Activated CD4-positive, alpha-beta T cell treated with anti-CD3 and anti-CD28 coated beads for 36 hours (primary cell): ENCODE data around the gene NELL1. TPM values are rescaled to one million over a fixed set of nuclear protein-coding genes. Genes with fewer than 3 reads are reported as not detected.
A peak's percentile ranks its signal among the peaks of the same experiment; 100 is the strongest.
"Not testable (repeated sequence)": the region's sequence is repeated elsewhere in the genome, so short reads cannot be mapped to it uniquely, and the experiment has no call there.

Source experiments
- ATAC-seq: fragments of 200-7000 bp; cut with Tn5 transposase; one replicate; pipeline ENCODE4 v1.10.0; 2021; ENCODE audit warnings: mild to moderate bottlenecking, moderate library complexity
- CTCF ChIA-PET: fragments of 350-600 bp; sonication (Branson Sonifier 250); formaldehyde crosslinking; loops from one replicate; lab custom pipeline; 2021; ENCODE audit warnings: antibody characterized with exemption; lab: Charles Lee
- POLR2A ChIA-PET: fragments of 350-600 bp; sonication (Branson Sonifier 250); formaldehyde crosslinking; loops from one replicate; lab custom pipeline; 2021; ENCODE audit warnings: antibody characterized with exemption, inconsistent platforms; lab: Charles Lee
- DNase-seq: peaks from one replicate; pipeline ENCODE4 v3.0.0-alpha.2; 2020
- H3K27ac Mint-ChIP-seq: one replicate; pipeline ENCODE4 v1.8.0; 2021; ENCODE audit warnings: mixed read lengths
- H3K27me3 Mint-ChIP-seq: one replicate; pipeline ENCODE4 v1.8.0; 2021; ENCODE audit warnings: mixed read lengths
- H3K36me3 Mint-ChIP-seq: one replicate; pipeline ENCODE4 v1.8.0; 2021; ENCODE audit warnings: low read depth, mixed read lengths
- H3K4me1 Mint-ChIP-seq: one replicate; pipeline ENCODE4 v1.8.0; 2021; ENCODE audit warnings: mixed read lengths
- H3K4me3 Mint-ChIP-seq: one replicate; pipeline ENCODE4 v1.8.0; 2021; ENCODE audit warnings: mild to moderate bottlenecking, moderate library complexity, mixed read lengths
- H3K9me3 Mint-ChIP-seq: one replicate; pipeline ENCODE4 v1.8.0; 2021; ENCODE audit warnings: low read depth, mixed read lengths
- intact Hi-C, 2 experiments: fragments of 100-400 bp; cut with DNase I in 1 of 2; cut with micrococcal nuclease in 1 of 2; formaldehyde crosslinking; loops; one replicate each; pipeline versions ENCODE4 v1.14.2 to v1.15.1; 2022 to 2024; cut with DNase I, micrococcal nuclease
- total RNA-seq, 2 experiments: library from RNA; stranded (reverse); gene quantifications; one replicate each; pipeline ENCODE4 v1.2.3, GENCODE V29; 2021

Gene NELL1
- total RNA-seq, 2 experiments from 2014 or later, result not detected

- DNase-seq (no peak), ATAC-seq (no peak)
- no peaks in the 10 kb centered on the region for H3K27me3 Mint-ChIP-seq
- H3K27ac Mint-ChIP-seq, result no peak overlapping the region
- H3K4me3 Mint-ChIP-seq, result no peak overlapping the region
- no peaks in the 10 kb centered on the region for H3K36me3 Mint-ChIP-seq
- no peaks in the 10 kb centered on the region for H3K4me1 Mint-ChIP-seq
- ChIA-PET CTCF (no interaction called here), POLR2A (no interaction called here)
- peaks cover 4% of the 10 kb centered on the region for H3K9me3 Mint-ChIP-seq
- intact Hi-C loops, result no loop called here
Measured at GRCh38 chr11:20840341-20840740, 171.0 kb downstream of the NELL1 start.

DNA sequence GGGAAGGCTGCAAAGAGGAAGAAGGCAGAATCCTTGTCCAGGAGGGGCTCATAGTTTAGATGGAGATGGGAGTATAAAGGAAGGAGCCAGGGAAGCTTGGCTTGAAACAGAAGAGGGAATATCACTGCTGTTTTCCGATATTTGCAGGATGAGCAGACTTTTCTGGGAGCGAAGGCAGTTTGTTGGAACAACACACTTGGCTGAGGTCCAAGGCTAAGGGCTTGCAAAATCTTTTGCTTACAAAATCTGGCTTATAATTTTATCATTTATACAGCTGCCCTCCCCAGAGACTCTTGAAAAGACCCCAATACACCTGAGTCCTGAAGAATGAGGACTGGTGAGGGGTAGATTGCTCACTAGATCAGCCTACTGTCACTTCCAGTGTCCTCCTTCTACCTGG, 174.8 kb downstream of the NELL1 start:
- Mint-ChIP-seq H3K9me3 (peaks cover 3% of the 10 kb centered on the region), H3K4me1 (no peaks in the 10 kb centered on the region), H3K27ac (no peak overlapping the region), H3K4me3 (no peak overlapping the region), H3K27me3 (no peaks in the 10 kb centered on the region), H3K36me3 (no peaks in the 10 kb centered on the region)
- POLR2A ChIA-PET, result no interaction called here
- CTCF ChIA-PET, result no interaction called here
- ATAC-seq (no peak), DNase-seq (no peak)
- intact Hi-C loops, result no loop called here

- H3K27ac Mint-ChIP-seq, result no peak overlapping the region
- no peaks in the 10 kb centered on the region for H3K27me3 Mint-ChIP-seq
- POLR2A ChIA-PET, result no interaction called here
- CTCF ChIA-PET, result no interaction called here
- no peak overlapping the region for H3K4me3 Mint-ChIP-seq
- intact Hi-C loops, result no loop called here
- peaks cover 2% of the 10 kb centered on the region for H3K9me3 Mint-ChIP-seq
- ATAC-seq (no peak), DNase-seq (no peak)
- no peaks in the 10 kb centered on the region for H3K36me3 Mint-ChIP-seq
- no peaks in the 10 kb centered on the region for H3K4me1 Mint-ChIP-seq
Measured at GRCh38 chr11:20844630-20845029, 175.2 kb downstream of the NELL1 start.

DNA sequence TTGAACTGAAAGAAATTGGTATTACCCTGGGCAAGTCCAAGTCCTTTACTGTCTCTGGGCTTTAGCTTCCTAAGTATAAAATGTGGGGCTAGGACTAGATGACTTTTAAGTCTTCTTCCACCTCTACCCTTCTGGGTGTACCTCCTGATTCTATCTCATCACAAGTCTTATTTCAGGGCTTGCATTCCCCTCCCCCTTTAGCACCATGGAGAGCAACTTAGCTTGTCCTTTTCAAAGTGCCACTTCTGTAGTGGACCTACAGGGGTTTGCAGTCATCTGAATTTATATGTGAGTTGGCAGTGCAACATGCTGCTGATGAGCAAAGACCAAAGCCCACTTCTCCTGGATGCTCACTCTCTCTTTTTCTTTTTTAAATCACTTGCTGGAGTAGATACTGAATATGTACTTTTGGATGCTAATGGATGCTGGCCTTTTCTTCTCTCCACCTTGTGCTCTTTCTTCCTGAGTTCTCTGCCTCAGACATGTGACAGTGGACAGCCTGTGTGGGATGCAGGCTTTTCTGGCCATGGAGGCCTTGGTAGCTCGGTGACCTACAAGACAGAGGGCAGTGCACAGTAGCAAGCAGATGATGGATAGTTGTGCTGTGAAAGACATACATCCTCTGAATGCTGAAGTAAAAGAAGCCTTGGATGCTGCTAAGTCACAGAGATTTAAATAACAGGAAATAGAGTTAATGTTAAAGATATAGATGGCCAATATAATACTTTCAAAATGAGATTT, 185.0 kb downstream of the NELL1 start:
- no peak overlapping the region for H3K27ac Mint-ChIP-seq
- H3K27me3 Mint-ChIP-seq, result no peaks in the 10 kb centered on the region
- ATAC-seq (no peak), DNase-seq (no peak)
- no peak overlapping the region for H3K4me3 Mint-ChIP-seq
- intact Hi-C loops, result no loop called here
- H3K4me1 Mint-ChIP-seq, result no peaks in the 10 kb centered on the region
- CTCF ChIA-PET, result no interaction called here
- H3K36me3 Mint-ChIP-seq, result no peaks in the 10 kb centered on the region
- POLR2A ChIA-PET, result no interaction called here
- peaks cover 1% of the 10 kb centered on the region for H3K9me3 Mint-ChIP-seq

GRCh38 chr11:20861322-20861721, 191.9 kb downstream of the NELL1 start:
- H3K36me3 Mint-ChIP-seq, result no peaks in the 10 kb centered on the region
- CTCF ChIA-PET, result no interaction called here
- H3K9me3 Mint-ChIP-seq, result no peaks in the 10 kb centered on the region
- H3K4me3 Mint-ChIP-seq, result no peak overlapping the region
- POLR2A ChIA-PET, result no interaction called here
- no peak for DNase-seq
- H3K27me3 Mint-ChIP-seq, result no peaks in the 10 kb centered on the region
- no peak for ATAC-seq
- no peak overlapping the region for H3K27ac Mint-ChIP-seq
- no peaks in the 10 kb centered on the region for H3K4me1 Mint-ChIP-seq
- intact Hi-C loops, result no loop called here

GRCh38 chr11:20862263-20862662, 192.9 kb downstream of the NELL1 start:
- ATAC-seq, H3K36me3 Mint-ChIP-seq, H3K9me3 Mint-ChIP-seq, intact Hi-C loops, H3K4me1 Mint-ChIP-seq, POLR2A ChIA-PET, CTCF ChIA-PET, H3K27me3 Mint-ChIP-seq, H3K4me3 Mint-ChIP-seq, H3K27ac Mint-ChIP-seq, DNase-seq: not testable (repeated sequence)

- no peaks in the 10 kb centered on the region for H3K4me1 Mint-ChIP-seq
- no peak overlapping the region for H3K4me3 Mint-ChIP-seq
- H3K27me3 Mint-ChIP-seq, result no peaks in the 10 kb centered on the region
- no peaks in the 10 kb centered on the region for H3K36me3 Mint-ChIP-seq
- DNase-seq, result no peak
- no peak overlapping the region for H3K27ac Mint-ChIP-seq
- intact Hi-C loops, result no loop called here
- no peak for ATAC-seq
- H3K9me3 Mint-ChIP-seq, result no peaks in the 10 kb centered on the region
- POLR2A ChIA-PET, result no interaction called here
- CTCF ChIA-PET, result no interaction called here
Measured at GRCh38 chr11:20864628-20865027, 195.2 kb downstream of the NELL1 start.

DNA sequence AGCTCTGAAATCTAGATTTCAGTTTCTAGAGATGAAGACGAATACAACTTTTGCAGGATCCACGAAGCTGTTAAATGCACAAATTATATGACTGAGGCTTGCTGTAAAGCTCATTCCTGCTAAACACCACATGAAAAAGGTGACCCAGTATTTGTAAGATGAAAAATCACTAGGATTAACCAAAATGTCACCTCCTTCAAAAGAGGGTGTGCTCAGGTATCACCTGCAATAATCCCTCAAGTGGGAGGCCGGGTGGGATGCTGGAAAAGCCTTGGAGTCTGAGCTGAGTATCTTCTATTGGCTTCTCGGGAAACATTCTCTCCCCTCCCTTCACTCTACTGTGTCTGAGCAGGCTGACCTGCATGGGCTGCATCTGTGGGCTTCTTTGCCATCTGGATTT, 195.8 kb downstream of the NELL1 start:
- ChIA-PET POLR2A (no interaction called here), CTCF (no interaction called here)
- no peaks in the 10 kb centered on the region for H3K4me1 Mint-ChIP-seq
- intact Hi-C loops, result no loop called here
- DNase-seq (no peak), ATAC-seq (no peak)
- H3K27ac Mint-ChIP-seq, result no peak overlapping the region
- no peaks in the 10 kb centered on the region for H3K27me3 Mint-ChIP-seq
- H3K4me3 Mint-ChIP-seq, result no peak overlapping the region
- H3K36me3 Mint-ChIP-seq, result no peaks in the 10 kb centered on the region
- no peaks in the 10 kb centered on the region for H3K9me3 Mint-ChIP-seq

DNA sequence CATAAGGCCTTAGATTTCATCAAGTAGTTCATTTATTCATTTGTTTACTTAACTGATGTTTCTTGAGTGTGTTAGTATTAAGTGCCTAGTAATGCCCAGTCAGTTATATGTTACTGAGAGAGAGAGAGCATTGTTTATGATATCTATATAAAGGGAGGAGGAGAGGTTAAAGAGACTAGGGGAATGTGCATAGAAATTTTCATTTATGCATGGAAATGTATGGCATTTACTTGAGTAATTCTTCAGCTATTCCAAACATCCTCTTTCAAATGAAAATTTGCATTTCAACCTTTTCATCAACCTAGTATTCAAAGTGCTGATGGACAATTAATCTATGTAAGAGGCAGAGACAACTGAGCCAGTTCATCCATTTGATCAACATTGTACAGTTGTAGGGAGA, 199.7 kb downstream of the NELL1 start:
- no peak overlapping the region for H3K27ac Mint-ChIP-seq
- H3K36me3 Mint-ChIP-seq, result no peaks in the 10 kb centered on the region
- no peaks in the 10 kb centered on the region for H3K4me1 Mint-ChIP-seq
- CTCF ChIA-PET, result no interaction called here
- POLR2A ChIA-PET, result no interaction called here
- DNase-seq (no peak), ATAC-seq (no peak)
- H3K4me3 Mint-ChIP-seq, result no peak overlapping the region
- no peaks in the 10 kb centered on the region for H3K9me3 Mint-ChIP-seq
- intact Hi-C loops, result no loop called here
- no peaks in the 10 kb centered on the region for H3K27me3 Mint-ChIP-seq

- H3K27ac Mint-ChIP-seq, result no peak overlapping the region
- no peaks in the 10 kb centered on the region for H3K4me1 Mint-ChIP-seq
- DNase-seq, result peak; percentile 8
- H3K9me3 Mint-ChIP-seq, result no peaks in the 10 kb centered on the region
- intact Hi-C loops, result loop anchor here in 1 of 2 experiments (1.0 kb wide), 1 partner anchor 225 kb away; no protein-coding TSS in a partner anchor
- ChIA-PET CTCF (interaction anchor here (0.6 kb wide), 1 partner anchor 630 kb away, joined by 3 read pairs; no protein-coding TSS in a partner anchor), POLR2A (no interaction called here)
- no peaks in the 10 kb centered on the region for H3K27me3 Mint-ChIP-seq
- ATAC-seq, result no peak
- H3K4me3 Mint-ChIP-seq, result no peak overlapping the region
- H3K36me3 Mint-ChIP-seq, result no peaks in the 10 kb centered on the region
Measured at GRCh38 chr11:20873054-20873453, 203.7 kb downstream of the NELL1 start.

DNA sequence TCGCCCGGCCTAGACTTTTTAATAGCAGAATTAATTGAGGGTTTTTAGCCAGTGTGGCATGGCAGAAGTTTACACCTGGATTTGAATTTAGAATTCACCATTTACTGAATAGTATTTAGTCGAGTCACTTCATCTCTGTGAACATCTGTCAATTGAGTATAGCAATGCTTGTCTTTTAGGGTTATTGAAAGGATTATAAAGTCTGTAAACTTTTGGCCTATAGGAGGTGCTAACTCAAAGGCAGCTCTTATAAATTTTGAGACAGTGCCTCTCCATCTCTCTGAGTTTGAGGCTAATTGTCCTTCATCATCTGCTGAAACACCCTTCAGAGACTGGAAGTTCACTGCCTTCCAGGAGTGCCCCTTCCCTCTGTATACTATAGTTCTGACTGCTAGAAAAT, 205.0 kb downstream of the NELL1 start:
- Mint-ChIP-seq H3K9me3 (no peaks in the 10 kb centered on the region), H3K27ac (no peak overlapping the region), H3K36me3 (no peaks in the 10 kb centered on the region), H3K4me3 (no peak overlapping the region), H3K4me1 (no peaks in the 10 kb centered on the region), H3K27me3 (no peaks in the 10 kb centered on the region)
- ATAC-seq (no peak), DNase-seq (no peak)
- ChIA-PET CTCF (interaction anchor here (0.6 kb wide), 1 partner anchor 233 kb away, joined by 3 read pairs; no protein-coding TSS in a partner anchor), POLR2A (no interaction called here)
- intact Hi-C loops, result no loop called here

DNA sequence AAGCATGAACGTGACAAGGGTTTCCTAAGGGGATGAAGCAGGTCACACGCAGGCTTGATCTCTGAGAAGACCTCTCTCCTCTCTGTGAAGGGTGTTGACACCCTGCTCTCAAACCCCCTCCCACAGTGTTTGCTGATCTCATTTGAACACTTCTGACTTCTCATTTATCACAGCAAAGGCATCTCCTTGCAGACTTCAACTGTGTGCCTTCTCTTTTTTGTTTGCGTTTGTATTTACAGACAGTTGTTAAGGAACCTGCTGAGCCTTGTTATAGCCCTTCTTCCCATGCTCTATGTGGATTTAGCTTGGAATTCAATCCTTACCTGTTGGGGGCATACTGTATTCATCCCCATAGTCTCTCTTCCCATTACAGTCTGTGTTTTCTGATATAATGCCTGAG, 206.5 kb downstream of the NELL1 start:
- intact Hi-C loops, result no loop called here
- ChIA-PET CTCF (no interaction called here), POLR2A (no interaction called here)
- H3K9me3 Mint-ChIP-seq, result no peaks in the 10 kb centered on the region
- ATAC-seq (no peak), DNase-seq (no peak)
- no peaks in the 10 kb centered on the region for H3K4me1 Mint-ChIP-seq
- no peak overlapping the region for H3K27ac Mint-ChIP-seq
- H3K4me3 Mint-ChIP-seq, result no peak overlapping the region
- no peaks in the 10 kb centered on the region for H3K36me3 Mint-ChIP-seq
- H3K27me3 Mint-ChIP-seq, result no peaks in the 10 kb centered on the region
